SU-DHL-6 (cell line): ENCODE measurements around the gene IL36B.

Experiments used
- H2AFZ ChIP-seq: fragments of 200-600 bp; sonication (generic); 2 replicates; pipeline ENCODE4 v1.6.1; 2014; ENCODE audit warnings: low read depth, mild to moderate bottlenecking, moderate library complexity, mixed read lengths, antibody characterized with exemption, low read length; ENCODE audit not compliant: severe bottlenecking
- H3F3A ChIP-seq: fragments of 200-600 bp; shearing (Covaris generic); 2 replicates; pipeline ENCODE4 v1.6.0; 2016; ENCODE audit warnings: antibody characterized with exemption, mild to moderate bottlenecking; ENCODE audit not compliant: insufficient read depth
- H3K27ac ChIP-seq: fragments of 200-600 bp; sonication (generic); 2 replicates; pipeline ENCODE4 v1.5.1; 2016; ENCODE audit warnings: low read depth, mild to moderate bottlenecking, low read length, moderate library complexity, mixed read lengths
- H3K27me3 ChIP-seq: fragments of 200-600 bp; sonication (generic), shearing (Covaris generic); 2 replicates; pipeline ENCODE4 v1.6.0; 2014; ENCODE audit warnings: mild to moderate bottlenecking, low read length
- H3K36me3 ChIP-seq: fragments of 200-600 bp; sonication (generic); 2 replicates; pipeline ENCODE4 v1.6.1; 2014; ENCODE audit warnings: mild to moderate bottlenecking, low read length, mixed read lengths
- H3K4me2 ChIP-seq: fragments of 300-600, 200-600 bp; shearing (Covaris generic), sonication (generic); 2 replicates; pipeline ENCODE4 v1.6.0; 2014; ENCODE audit warnings: low read length, low read depth, mild to moderate bottlenecking; ENCODE audit not compliant: poor library complexity, severe bottlenecking
- H3K4me3 ChIP-seq: fragments of 200-600 bp; sonication (generic); 2 replicates; pipeline ENCODE4 v1.5.1; 2014; ENCODE audit warnings: antibody characterized with exemption, low read length, mild to moderate bottlenecking, mixed read lengths; ENCODE audit not compliant: insufficient read depth, poor library complexity, severe bottlenecking
- H3K79me2 ChIP-seq: fragments of 200-600 bp; sonication (generic); 2 replicates; pipeline ENCODE4 v1.6.1; 2014; ENCODE audit warnings: mild to moderate bottlenecking, low read length, moderate library complexity; ENCODE audit not compliant: insufficient read depth
- H3K9ac ChIP-seq: fragments of 200-600 bp; sonication (generic); 2 replicates; pipeline ENCODE4 v1.7.0; 2014; ENCODE audit warnings: mild to moderate bottlenecking, low read length
- H3K9me2 ChIP-seq: fragments of 200-600 bp; sonication (generic); replicated peaks from 2 replicates; pipeline ENCODE4 v1.6.1; 2014; ENCODE audit warnings: low read length; ENCODE audit not compliant: insufficient read depth
- H3K9me3 ChIP-seq: fragments of 200-600 bp; sonication (generic); 2 replicates; pipeline ENCODE4 v1.6.1; 2014; ENCODE audit warnings: low read length, mixed read lengths; ENCODE audit not compliant: insufficient read depth
- H4K20me1 ChIP-seq: fragments of 200-600 bp; sonication (generic); 2 replicates; pipeline ENCODE4 v1.6.1; 2014; ENCODE audit warnings: low read depth, mild to moderate bottlenecking, antibody characterized with exemption, low read length, moderate library complexity, mixed read lengths
- CTCF ChIP-seq: fragments of 200-600 bp; sonication (generic); IDR thresholded peaks from one replicate; pipeline ENCODE4 v1.5.1; 2017; ENCODE audit warnings: antibody characterized with exemption, mild to moderate bottlenecking, low read length, moderate library complexity; ENCODE audit not compliant: insufficient read depth, poor library complexity, severe bottlenecking
- EZH2phosphoT487 ChIP-seq: fragments of 200-600 bp; sonication (generic), shearing (Covaris generic); conservative IDR thresholded peaks from 2 replicates; pipeline ENCODE4 v1.6.1; 2018; ENCODE audit warnings: mild to moderate bottlenecking, antibody characterized with exemption, low read length, moderate library complexity, mixed read lengths

Gene IL36B

DNA sequence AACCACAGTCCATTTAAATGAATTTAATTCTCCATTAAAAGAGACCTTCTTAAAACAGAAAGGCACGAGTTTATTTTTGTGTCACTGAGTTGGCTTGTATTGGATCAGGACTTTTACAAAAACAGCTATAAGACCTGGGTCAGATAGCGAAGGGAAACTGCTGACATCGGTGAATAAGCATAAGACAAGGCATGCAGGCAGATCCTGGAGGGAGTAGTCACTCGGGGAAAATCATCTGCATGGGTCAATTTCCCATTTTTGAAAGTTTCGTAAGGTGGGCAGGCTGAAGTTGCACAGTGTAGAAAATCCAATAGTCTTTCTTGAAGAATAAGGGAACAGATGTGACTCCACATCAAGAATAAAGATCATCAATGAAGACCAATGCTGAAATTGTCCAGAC, 12.9 kb downstream of the IL36B start:
- H4K20me1 ChIP-seq: no peaks in the 10 kb centered on the region
- no peak overlapping the region for H3K4me3 ChIP-seq
- no peaks in the 10 kb centered on the region for H3K79me2 ChIP-seq
- no peak overlapping the region for H3K4me2 ChIP-seq
- no peak overlapping the region for H3K27ac ChIP-seq
- TF ChIP-seq CTCF: no peak
- no peaks in the 10 kb centered on the region for H3F3A ChIP-seq
- no peaks in the 10 kb centered on the region for H3K9me2 ChIP-seq
- no peaks in the 10 kb centered on the region for H3K9me3 ChIP-seq
- H3K27me3 ChIP-seq: no peaks in the 10 kb centered on the region
- no peak overlapping the region for H2AFZ ChIP-seq
- H3K36me3 ChIP-seq: no peaks in the 10 kb centered on the region
- no peak overlapping the region for H3K9ac ChIP-seq

DNA sequence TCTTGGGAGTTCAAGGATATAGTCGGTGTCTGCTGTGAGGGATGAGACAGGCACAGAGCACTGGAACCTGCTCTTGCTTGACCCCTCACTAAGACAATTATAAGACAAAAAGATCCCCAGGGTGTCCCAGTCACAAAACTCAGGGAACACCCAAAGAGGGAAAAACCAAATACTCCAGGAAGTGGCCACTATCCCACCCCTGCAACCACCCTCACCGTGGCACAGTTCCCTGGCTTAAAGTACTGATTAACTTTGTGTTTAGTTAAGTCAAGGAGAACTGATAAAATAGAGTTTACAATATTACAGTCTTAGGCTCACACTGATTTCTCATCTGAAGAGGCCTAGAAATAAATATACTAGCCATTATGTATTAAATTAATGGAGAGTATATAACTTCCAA, 13.5 kb downstream of the IL36B start:
- no peak overlapping the region for H3K4me2 ChIP-seq
- no peaks in the 10 kb centered on the region for H3F3A ChIP-seq
- no peaks in the 10 kb centered on the region for H3K27me3 ChIP-seq
- no peaks in the 10 kb centered on the region for H3K9me2 ChIP-seq
- H3K9ac ChIP-seq: no peak overlapping the region
- H3K4me3 ChIP-seq: no peak overlapping the region
- no peaks in the 10 kb centered on the region for H3K36me3 ChIP-seq
- no peaks in the 10 kb centered on the region for H3K79me2 ChIP-seq
- no peak overlapping the region for H2AFZ ChIP-seq
- no peak for TF ChIP-seq EZH2phosphoT487
- no peak for TF ChIP-seq CTCF
- H4K20me1 ChIP-seq: no peaks in the 10 kb centered on the region
- H3K9me3 ChIP-seq: no peaks in the 10 kb centered on the region
- no peak overlapping the region for H3K27ac ChIP-seq

GRCh38 chr2:113038291-113038690, 14.4 kb downstream of the IL36B start:
- Histone ChIP-seq H3K4me3 (no peak overlapping the region), H3K27ac (no peak overlapping the region), H3K79me2 (no peaks in the 10 kb centered on the region), H3F3A (no peaks in the 10 kb centered on the region), H3K27me3 (no peaks in the 10 kb centered on the region), H3K36me3 (no peaks in the 10 kb centered on the region), H4K20me1 (no peaks in the 10 kb centered on the region), H3K9me3 (no peaks in the 10 kb centered on the region), H3K9me2 (no peaks in the 10 kb centered on the region), H3K4me2 (no peak overlapping the region), H2AFZ (no peak overlapping the region), H3K9ac (no peak overlapping the region)
- no peak for TF ChIP-seq CTCF
- TF ChIP-seq EZH2phosphoT487: no peak

DNA sequence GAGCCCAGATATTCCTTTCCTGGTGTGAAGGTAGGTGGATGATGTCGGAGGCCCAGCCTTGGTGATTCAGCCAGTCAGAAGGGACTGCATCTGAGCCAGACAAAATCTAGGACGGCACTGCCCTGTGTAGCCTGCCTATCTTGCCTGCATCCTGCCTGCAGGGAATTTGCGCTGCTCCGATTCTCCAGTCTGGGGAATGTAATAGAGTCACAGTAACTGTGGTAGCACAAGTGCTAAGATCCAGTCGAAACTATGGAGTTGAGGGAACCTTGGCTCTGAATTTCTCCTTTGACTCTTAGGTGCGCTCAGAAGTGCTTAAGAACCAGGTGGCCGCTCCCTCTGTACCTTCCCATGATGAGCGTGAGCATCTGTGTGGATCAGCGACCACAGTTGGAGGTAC, 15.9 kb downstream of the IL36B start:
- Histone ChIP-seq H3K79me2 (no peaks in the 10 kb centered on the region), H3K27me3 (no peaks in the 10 kb centered on the region), H3K27ac (no peak overlapping the region), H3F3A (no peaks in the 10 kb centered on the region), H3K36me3 (no peaks in the 10 kb centered on the region), H3K9ac (no peak overlapping the region), H3K4me3 (no peak overlapping the region), H2AFZ (no peak overlapping the region), H3K9me3 (no peaks in the 10 kb centered on the region), H3K9me2 (no peaks in the 10 kb centered on the region), H3K4me2 (no peak overlapping the region), H4K20me1 (no peaks in the 10 kb centered on the region)
- no peak for TF ChIP-seq CTCF
- no peak for TF ChIP-seq EZH2phosphoT487
